HG03103 (cell line): ENCODE measurements around the gene ODC1.
A peak's percentile ranks its signal among the peaks of the same experiment; 100 is the strongest.

Experiments
- ATAC-seq: cut with Tn5 transposase; IDR thresholded peaks from one replicate; pipeline ENCODE4 v1.9.1; 2021; ENCODE audit warnings: low read depth; ENCODE audit not compliant: unreplicated experiment

The ODC1 gene

DNA sequence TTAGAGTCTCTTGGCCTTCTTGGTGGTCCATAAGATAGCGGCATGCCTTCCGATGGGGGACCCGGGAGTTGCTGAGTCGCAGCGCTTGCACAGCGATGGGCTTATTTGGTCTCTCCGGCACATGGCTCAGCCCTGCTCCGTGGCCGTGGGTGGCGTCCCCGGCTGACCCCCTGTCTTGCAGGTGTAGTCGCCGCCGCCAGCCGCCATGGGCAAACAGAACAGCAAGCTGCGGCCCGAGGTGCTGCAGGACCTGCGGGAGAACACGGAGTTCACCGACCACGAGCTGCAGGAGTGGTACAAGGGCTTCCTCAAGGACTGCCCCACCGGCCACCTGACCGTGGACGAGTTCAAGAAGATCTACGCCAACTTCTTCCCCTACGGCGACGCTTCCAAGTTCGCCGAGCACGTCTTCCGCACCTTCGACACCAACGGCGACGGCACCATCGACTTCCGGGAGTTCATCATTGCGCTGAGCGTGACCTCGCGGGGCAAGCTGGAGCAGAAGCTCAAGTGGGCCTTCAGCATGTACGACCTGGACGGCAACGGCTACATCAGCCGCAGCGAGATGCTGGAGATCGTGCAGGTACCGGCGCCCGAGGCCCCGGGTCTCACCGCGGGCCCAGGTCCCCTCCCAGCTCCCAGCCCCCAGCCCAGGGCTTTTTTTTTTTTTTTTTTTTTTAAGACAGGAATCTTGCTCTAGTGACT is 28.4 kb downstream of the ODC1 start:
- no peak for ATAC-seq

- ATAC-seq = no peak
Observed at GRCh38 chr2:10417551-10418335, 30.4 kb downstream of the ODC1 start.

DNA sequence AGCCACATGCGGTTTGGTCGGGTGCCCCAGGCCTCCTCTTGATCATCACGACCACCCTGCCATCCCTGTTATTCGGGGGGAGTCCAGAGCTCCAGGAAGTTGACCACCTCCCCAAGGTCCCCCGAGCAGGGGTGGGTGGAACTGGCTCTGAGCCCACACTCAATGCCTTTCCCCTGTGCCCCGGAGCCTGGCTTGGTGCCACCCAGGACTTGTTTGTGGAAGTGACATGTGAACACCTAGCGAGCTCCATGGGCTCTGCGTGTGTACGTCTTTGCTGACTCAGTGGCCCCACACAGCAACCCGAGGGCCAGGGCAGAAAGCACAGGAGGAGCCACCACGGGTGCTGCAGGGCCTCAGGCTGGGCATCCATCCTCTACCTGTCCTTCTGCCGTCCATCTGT is 32.5 kb downstream of the ODC1 start:
- ATAC-seq = no peak

DNA sequence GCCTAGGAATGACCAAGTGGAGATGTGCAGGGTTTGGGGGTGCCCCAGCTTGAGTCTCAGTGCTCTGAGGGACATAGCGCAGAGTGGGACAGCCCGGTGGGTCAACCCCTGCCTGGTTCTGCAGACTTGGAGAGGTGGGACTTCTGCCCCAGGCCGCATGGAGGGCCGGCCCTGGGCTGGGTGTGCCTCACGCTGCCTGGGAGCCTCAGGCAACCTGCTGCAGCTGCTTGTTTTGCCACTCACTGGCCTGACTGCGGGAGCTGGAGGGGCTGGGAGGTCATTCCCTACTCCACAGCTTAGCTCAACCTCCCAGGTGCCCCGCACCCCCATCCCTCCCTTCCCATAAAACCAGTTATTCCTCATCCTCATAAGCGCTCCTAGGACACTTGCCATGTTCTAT is 33.1 kb downstream of the ODC1 start:
- ATAC-seq = no peak

DNA sequence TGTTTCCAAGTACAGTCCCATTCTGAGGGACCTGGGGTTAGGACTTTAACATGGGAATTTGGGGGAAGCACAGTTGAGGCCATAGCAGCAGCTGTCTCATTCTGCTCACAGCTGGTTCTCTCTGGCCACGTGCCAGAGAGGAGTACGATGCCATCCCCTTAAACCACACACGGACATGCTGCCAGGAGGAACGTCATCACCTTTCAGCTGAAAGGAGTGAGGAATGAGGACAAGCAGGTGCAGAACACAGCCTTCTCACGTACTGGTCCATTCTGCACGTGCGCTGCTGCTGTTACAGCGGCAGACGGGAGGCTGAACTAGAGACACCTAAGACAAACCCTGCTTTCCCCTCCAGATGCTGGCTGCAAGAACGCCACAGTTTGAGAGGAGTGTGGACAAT is 33.5 kb downstream of the ODC1 start:
- no peak for ATAC-seq

DNA sequence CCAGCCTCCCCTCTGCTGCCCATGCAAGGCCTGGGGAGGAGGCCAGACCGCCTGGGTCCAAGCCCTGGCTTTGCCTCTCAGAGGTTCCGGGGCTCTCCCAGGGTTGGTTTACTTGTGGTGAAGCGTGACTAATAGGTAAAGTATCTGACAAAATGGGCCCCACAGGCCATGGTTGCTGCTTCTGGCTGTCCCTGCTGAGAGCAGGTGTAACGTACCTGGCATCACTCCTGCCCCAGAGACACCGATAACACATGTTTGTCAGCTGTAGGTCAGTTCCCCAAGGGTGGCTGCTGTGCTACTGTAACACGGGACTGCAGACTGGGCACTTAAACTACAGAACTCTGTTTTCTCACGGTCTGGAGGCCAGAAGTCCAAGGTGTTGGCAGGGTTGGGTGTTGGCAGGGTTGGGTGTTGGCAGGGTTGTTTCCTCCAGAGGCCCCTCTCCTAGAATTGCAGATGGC is 34.1 kb downstream of the ODC1 start:
- ATAC-seq = no peak

DNA sequence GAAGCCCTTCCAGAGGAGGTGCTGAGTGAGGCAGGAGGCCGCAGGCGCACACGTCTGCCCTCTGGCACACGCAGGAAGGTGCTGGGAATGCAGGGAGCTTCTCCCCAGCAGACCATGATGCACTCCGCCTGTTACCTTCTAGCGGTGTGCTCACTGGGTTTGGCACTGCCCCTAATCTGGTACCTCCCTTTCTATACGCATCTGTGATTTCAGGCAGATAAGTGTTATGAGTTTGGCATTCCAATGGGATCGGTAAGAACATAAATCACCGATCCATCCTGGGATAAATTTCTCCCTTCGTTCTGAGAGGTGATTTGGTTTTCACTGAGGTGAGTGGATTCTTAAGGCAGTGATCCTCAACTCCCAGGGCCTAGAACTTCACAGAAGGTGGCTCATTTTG is 34.6 kb downstream of the ODC1 start:
- no peak for ATAC-seq

DNA sequence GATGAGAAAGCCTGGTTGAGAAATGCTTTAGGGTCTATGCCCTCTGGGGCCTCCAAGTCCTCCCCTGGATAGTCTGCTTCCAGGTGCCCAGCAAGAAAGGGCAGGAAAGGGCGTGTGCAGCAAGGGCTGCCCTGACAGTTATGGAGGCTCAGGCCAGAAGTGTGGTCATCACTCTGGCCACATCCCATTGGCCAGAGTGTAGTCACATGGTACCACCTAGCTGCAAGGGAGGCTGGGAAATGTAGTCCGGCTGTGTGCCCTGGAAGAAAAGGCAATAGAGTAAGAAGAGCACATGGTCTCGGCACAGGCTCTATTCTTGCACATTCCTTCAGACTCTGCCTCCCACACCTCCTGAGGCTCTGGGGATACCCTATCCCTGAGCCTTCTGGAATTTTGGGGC is 35.7 kb downstream of the ODC1 start:
- no peak for ATAC-seq

GRCh38 chr2:10411557-10411956 is 36.6 kb downstream of the ODC1 start:
- ATAC-seq = no peak

DNA sequence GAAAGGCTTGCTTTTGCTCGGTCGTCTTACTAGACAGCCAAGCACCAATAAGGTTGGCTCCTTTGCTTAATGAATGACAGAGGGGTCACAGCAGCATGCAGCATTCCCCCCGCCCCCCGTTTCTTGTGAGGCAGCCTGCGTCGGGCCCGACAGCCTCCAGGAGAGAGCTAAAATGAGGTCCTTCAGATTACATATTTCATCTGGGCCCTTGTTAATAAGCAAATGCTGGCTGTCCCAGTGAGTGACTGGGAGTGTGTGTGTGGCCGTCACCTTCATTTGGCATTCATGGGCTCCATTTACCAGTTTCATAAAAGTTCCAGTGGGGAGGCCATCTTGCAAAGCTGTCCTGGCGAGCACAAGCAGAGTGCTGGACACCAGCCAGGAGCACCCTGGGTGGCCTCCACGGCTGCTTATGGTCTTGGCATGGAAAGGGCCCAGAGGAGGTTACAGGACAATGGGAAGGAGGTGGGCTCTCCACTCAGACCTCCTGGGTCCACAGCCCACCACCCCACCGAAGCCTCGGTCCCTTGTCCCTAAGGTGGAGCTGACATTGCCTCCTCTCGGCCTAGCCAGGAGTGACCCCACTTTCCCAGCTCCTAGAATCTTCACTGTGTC is 37.2 kb downstream of the ODC1 start:
- ATAC-seq = no peak

GRCh38 chr2:10410001-10410822 is 37.9 kb downstream of the ODC1 start:
- ATAC-seq = peak; percentile 45

DNA sequence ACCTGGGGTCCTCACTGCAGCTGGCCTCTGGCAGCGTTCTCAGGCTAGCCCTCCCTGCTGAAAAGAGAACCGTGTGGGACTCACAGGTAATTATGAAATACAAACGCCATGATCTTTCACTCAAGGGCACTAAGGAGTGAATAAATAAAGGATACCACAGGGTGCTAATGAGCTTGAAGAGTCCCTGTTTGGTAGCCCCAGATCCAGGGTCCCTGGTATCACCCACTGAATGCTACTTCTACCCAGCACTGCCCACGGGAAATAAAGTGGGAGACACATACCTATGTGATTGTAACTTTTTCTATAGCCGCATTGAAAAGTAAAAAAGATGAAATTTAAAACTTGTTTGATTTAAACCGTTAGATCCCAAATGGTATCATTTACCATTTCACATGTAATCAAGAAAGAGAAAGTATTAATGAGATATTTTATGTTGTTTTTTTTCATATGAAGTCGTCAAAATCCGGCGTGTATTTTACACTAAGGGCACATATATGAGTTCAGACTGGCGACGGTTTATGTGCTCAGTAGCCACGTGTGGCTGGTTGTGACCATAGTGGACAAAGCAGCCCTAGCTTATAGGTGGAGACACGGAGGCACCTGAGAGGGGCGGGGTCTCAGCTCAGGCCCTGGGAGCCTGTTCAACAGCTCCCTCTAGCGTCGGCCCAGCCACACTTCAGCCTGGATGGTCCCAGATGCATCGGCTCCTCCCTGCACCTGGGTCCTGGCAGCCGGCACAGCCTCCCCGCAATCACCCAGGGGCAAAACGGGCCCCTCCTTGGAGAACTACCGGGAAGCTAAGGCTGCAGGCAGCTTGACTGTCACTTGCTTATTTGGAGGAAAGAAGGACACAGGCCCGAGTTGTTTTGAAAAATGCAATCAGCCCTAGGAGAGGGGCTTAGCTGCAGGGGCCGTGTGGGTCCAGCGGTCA is 39.2 kb downstream of the ODC1 start:
- ATAC-seq = peak; percentile 44

DNA sequence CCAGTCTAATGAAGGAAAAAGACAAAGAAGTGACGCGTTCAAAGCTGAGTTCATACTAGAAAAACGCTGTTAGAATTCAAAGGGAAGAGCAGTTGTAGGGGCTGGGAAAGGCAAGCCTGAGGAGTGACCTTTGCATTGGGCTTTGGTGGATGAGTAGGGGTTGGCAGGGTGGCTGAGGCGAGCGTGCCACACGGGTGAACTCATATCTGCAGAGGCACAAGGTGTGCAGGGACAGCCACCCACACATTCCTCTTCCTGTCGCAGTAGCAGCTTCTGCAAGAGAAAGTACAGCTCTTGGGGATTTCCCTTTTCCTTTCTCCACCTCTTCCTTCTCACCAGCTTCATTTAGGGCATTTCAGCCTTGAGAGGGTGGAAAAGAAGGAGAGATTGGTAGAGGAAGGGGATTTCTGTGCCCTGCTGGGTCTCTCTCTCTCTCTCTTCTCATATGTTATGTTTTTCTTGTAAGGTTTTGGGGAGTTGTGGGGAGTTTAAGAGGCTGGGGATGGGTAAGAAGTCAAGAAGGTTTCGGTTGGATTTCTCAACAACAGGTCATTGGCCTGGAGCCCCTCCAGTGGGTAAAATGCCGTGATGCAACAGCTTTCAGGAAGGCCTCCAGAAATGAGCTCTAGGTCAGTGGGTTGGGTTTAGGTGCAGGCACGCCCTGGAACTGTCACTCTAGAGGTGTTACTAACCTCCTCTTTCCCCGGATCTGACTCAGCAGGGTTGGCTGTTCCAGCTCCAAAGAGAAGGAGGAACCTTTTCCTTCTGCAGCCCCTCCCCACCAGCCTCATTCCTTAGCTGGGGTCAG is 40.1 kb downstream of the ODC1 start:
- peak; percentile 36 for ATAC-seq

GRCh38 chr2:10407432-10407831 is 40.7 kb downstream of the ODC1 start:
- no peak for ATAC-seq

GRCh38 chr2:10406491-10407188 is 41.5 kb downstream of the ODC1 start:
- no peak for ATAC-seq

GRCh38 chr2:10406016-10406415 is 42.1 kb downstream of the ODC1 start:
- no peak for ATAC-seq

DNA sequence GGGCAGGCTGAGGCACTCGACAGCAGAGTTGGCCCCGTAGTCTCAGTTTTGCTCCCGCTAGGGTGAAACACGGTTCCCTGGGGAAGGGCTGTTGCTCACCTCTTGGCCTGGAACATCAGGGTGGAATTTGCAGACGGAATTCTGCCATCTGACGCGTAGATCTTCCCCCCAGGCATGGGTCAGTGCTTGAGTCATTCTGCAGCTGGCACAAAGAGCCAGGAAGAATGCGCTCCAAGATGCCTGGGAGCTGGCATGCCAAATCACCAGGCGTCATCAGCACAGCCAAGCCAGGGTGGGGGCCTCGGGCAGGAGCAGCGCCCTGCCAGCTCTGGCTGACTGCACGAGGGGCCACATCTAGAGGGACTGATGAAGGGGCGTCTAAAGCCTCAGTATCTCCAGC is 42.7 kb downstream of the ODC1 start:
- no peak for ATAC-seq
